Muscle layer of colon (tissue), 2 donors: ENCODE data around the gene GAS7.
"Not testable (repeated sequence)": the region's sequence is repeated elsewhere in the genome, so short reads cannot be mapped to it uniquely, and the experiment has no call there.

Experiments
- H3K27ac ChIP-seq: one replicate; pipeline ENCODE4 v1.7.0; 2013; ENCODE audit warnings: low read depth, mild to moderate bottlenecking, low read length, moderate library complexity
- H3K27me3 ChIP-seq, 2 donors: one replicate each; pipeline ENCODE4 v1.7.0; 2013; ENCODE audit warnings: low read length in 2 of 2, mild to moderate bottlenecking in 2 of 2; ENCODE audit not compliant: insufficient read depth in 2 of 2, control insufficient read depth in 1 of 2
- H3K36me3 ChIP-seq: one replicate; pipeline ENCODE4 v1.7.0; 2013; ENCODE audit warnings: mild to moderate bottlenecking, low read length; ENCODE audit not compliant: insufficient read depth
- H3K4me1 ChIP-seq: one replicate; pipeline ENCODE4 v1.7.0; 2013; ENCODE audit warnings: mild to moderate bottlenecking, low read length; ENCODE audit not compliant: insufficient read depth
- H3K4me3 ChIP-seq, 2 donors: one replicate each; pipeline ENCODE4 v1.7.0; 2013; ENCODE audit warnings: low read length in 2 of 2, low read depth in 1 of 2, mild to moderate bottlenecking in 1 of 2, moderate library complexity in 1 of 2
- H3K9ac ChIP-seq: one replicate; pipeline ENCODE4 v1.7.0; 2013; ENCODE audit warnings: low read length
- H3K9me3 ChIP-seq: one replicate; pipeline ENCODE4 v1.7.0; 2013; ENCODE audit warnings: mild to moderate bottlenecking, low read length
- donor health status: abdominal sarcoma.
- donor health status: Adenocarcinoma of cecum.

GAS7 gene

GRCh38 chr17:9935408-9935807 lies 263.0 kb downstream of the GAS7 start:
- H3K36me3 ChIP-seq: peaks cover 8% of the 10 kb centered on the region
- peaks cover 4% of the 10 kb centered on the region for H3K4me1 ChIP-seq
- H3K4me3 ChIP-seq: no peak overlapping the region
- H3K27me3 ChIP-seq: no peaks in the 10 kb centered on the region
- no peak overlapping the region for H3K27ac ChIP-seq
- H3K9ac ChIP-seq: no peak overlapping the region
- H3K9me3 ChIP-seq: no peaks in the 10 kb centered on the region

- no peaks in the 10 kb centered on the region for H3K27me3 ChIP-seq
- H3K4me3 ChIP-seq: no peak overlapping the region
- no peaks in the 10 kb centered on the region for H3K9me3 ChIP-seq
- peaks cover 7% of the 10 kb centered on the region for H3K36me3 ChIP-seq
- no peak overlapping the region for H3K9ac ChIP-seq
- H3K4me1 ChIP-seq: peaks cover 4% of the 10 kb centered on the region
- no peak overlapping the region for H3K27ac ChIP-seq
Measured at GRCh38 chr17:9934331-9934730, 264.1 kb downstream of the GAS7 start.

GRCh38 chr17:9932491-9932890 lies 265.9 kb downstream of the GAS7 start:
- H3K36me3 ChIP-seq: no peaks in the 10 kb centered on the region
- H3K4me1 ChIP-seq: peaks cover 4% of the 10 kb centered on the region
- H3K9ac ChIP-seq: no peak overlapping the region
- no peaks in the 10 kb centered on the region for H3K27me3 ChIP-seq
- no peak overlapping the region for H3K4me3 ChIP-seq
- H3K27ac ChIP-seq: no peak overlapping the region
- H3K9me3 ChIP-seq: no peaks in the 10 kb centered on the region

GRCh38 chr17:9931144-9931741 lies 267.2 kb downstream of the GAS7 start:
- H3K4me1 ChIP-seq: no peaks in the 10 kb centered on the region
- H3K27me3 ChIP-seq: no peaks in the 10 kb centered on the region
- H3K4me3 ChIP-seq: no peak overlapping the region
- H3K36me3 ChIP-seq: no peaks in the 10 kb centered on the region
- no peak overlapping the region for H3K9ac ChIP-seq
- H3K9me3 ChIP-seq: no peaks in the 10 kb centered on the region
- H3K27ac ChIP-seq: no peak overlapping the region

- no peaks in the 10 kb centered on the region for H3K27me3 ChIP-seq
- no peaks in the 10 kb centered on the region for H3K4me1 ChIP-seq
- no peak overlapping the region for H3K27ac ChIP-seq
- no peaks in the 10 kb centered on the region for H3K9me3 ChIP-seq
- no peak overlapping the region for H3K9ac ChIP-seq
- H3K36me3 ChIP-seq: no peaks in the 10 kb centered on the region
- no peak overlapping the region for H3K4me3 ChIP-seq
Measured at GRCh38 chr17:9929871-9930270, 268.5 kb downstream of the GAS7 start.

- Histone ChIP-seq H3K27me3 (no peaks in the 10 kb centered on the region), H3K27ac (no peak overlapping the region), H3K36me3 (no peaks in the 10 kb centered on the region), H3K4me1 (no peaks in the 10 kb centered on the region), H3K9me3 (no peaks in the 10 kb centered on the region), H3K4me3 (no peak overlapping the region), H3K9ac (no peak overlapping the region)
Measured at GRCh38 chr17:9928601-9929333, 269.6 kb downstream of the GAS7 start.

- no peaks in the 10 kb centered on the region for H3K4me1 ChIP-seq
- H3K27ac ChIP-seq: no peak overlapping the region
- H3K4me3 ChIP-seq: no peak overlapping the region
- no peaks in the 10 kb centered on the region for H3K36me3 ChIP-seq
- no peaks in the 10 kb centered on the region for H3K9me3 ChIP-seq
- H3K9ac ChIP-seq: no peak overlapping the region
- H3K27me3 ChIP-seq: no peaks in the 10 kb centered on the region
Measured at GRCh38 chr17:9926150-9926804, 272.1 kb downstream of the GAS7 start.

- H3K9me3 ChIP-seq: no peaks in the 10 kb centered on the region
- no peaks in the 10 kb centered on the region for H3K4me1 ChIP-seq
- no peak overlapping the region for H3K27ac ChIP-seq
- peaks cover 2% of the 10 kb centered on the region for H3K36me3 ChIP-seq
- H3K27me3 ChIP-seq: no peaks in the 10 kb centered on the region
- no peak overlapping the region for H3K9ac ChIP-seq
- H3K4me3 ChIP-seq: no peak overlapping the region
Measured at GRCh38 chr17:9925457-9925856, 272.9 kb downstream of the GAS7 start.

- H3K27me3 ChIP-seq: no peaks in the 10 kb centered on the region
- no peaks in the 10 kb centered on the region for H3K4me1 ChIP-seq
- peaks cover 7% of the 10 kb centered on the region for H3K36me3 ChIP-seq
- no peak overlapping the region for H3K4me3 ChIP-seq
- H3K9me3 ChIP-seq: no peaks in the 10 kb centered on the region
- H3K9ac ChIP-seq: no peak overlapping the region
- no peak overlapping the region for H3K27ac ChIP-seq
Measured at GRCh38 chr17:9924735-9925191, 273.6 kb downstream of the GAS7 start.

GRCh38 chr17:9922012-9922848 lies 276.2 kb downstream of the GAS7 start:
- H3K4me1 ChIP-seq: no peaks in the 10 kb centered on the region
- H3K4me3 ChIP-seq: no peak overlapping the region
- H3K9me3 ChIP-seq: no peaks in the 10 kb centered on the region
- H3K27me3 ChIP-seq: no peaks in the 10 kb centered on the region
- peaks cover 24% of the 10 kb centered on the region for H3K36me3 ChIP-seq
- H3K9ac ChIP-seq: no peak overlapping the region
- no peak overlapping the region for H3K27ac ChIP-seq

- not testable (repeated sequence) for H3K9ac ChIP-seq, H3K4me3 ChIP-seq, H3K27ac ChIP-seq, H3K9me3 ChIP-seq, H3K27me3 ChIP-seq, H3K4me1 ChIP-seq
- peaks cover 24% of the 10 kb centered on the region for H3K36me3 ChIP-seq
Measured at GRCh38 chr17:9921216-9921615, 277.2 kb downstream of the GAS7 start.
